Ecto neural progenitor cell (in vitro differentiated cells): ENCODE measurements around the gene NMUR1.

Experiments used
- DNase-seq: peaks from one replicate; pipeline ENCODE4 v3.0.0-alpha.2; 2018; ENCODE audit warnings: low spot score

The NMUR1 gene

GRCh38 chr2:231554327-231554726 is 24.1 kb upstream of the NMUR1 start:
- DNase-seq, result no peak

- no peak for DNase-seq
Observed at GRCh38 chr2:231552752-231553151, 22.5 kb upstream of the NMUR1 start.

- no peak for DNase-seq
Observed at GRCh38 chr2:231549446-231550239, 19.4 kb upstream of the NMUR1 start.

- no peak for DNase-seq
Observed at GRCh38 chr2:231548752-231549151, 18.5 kb upstream of the NMUR1 start.

- no peak for DNase-seq
Observed at GRCh38 chr2:231547315-231548110, 17.3 kb upstream of the NMUR1 start.

GRCh38 chr2:231546014-231546715 is 15.9 kb upstream of the NMUR1 start:
- DNase-seq, result no peak

- DNase-seq, result no peak
Observed at GRCh38 chr2:231545105-231545902, 15.1 kb upstream of the NMUR1 start.

- no peak for DNase-seq
Observed at GRCh38 chr2:231542136-231542535, 11.9 kb upstream of the NMUR1 start.

- no peak for DNase-seq
Observed at GRCh38 chr2:231541645-231542044, 11.4 kb upstream of the NMUR1 start.

GRCh38 chr2:231539991-231540390 is 9.7 kb upstream of the NMUR1 start:
- no peak for DNase-seq

- no peak for DNase-seq
Observed at GRCh38 chr2:231535961-231536360, 5.7 kb upstream of the NMUR1 start.

GRCh38 chr2:231533777-231534125 is 3.5 kb upstream of the NMUR1 start:
- no peak for DNase-seq

GRCh38 chr2:231533086-231533776 is 3.0 kb upstream of the NMUR1 start:
- no peak for DNase-seq

- no peak for DNase-seq
Observed at GRCh38 chr2:231532756-231533035, 2.5 kb upstream of the NMUR1 start.

GRCh38 chr2:231531883-231532755 is 1.9 kb upstream of the NMUR1 start:
- no peak for DNase-seq

- DNase-seq, result no peak
Observed at GRCh38 chr2:231531466-231531865, 1.2 kb upstream of the NMUR1 start.

GRCh38 chr2:231528636-231529030 is 1.6 kb downstream of the NMUR1 start:
- no peak for DNase-seq

- DNase-seq, result no peak
Observed at GRCh38 chr2:231527955-231528635, 2.1 kb downstream of the NMUR1 start.

- no peak for DNase-seq
Observed at GRCh38 chr2:231527091-231527395, 3.2 kb downstream of the NMUR1 start.
